GM21737 (cell line): ENCODE data around the gene NDRG3.
"Not testable (repeated sequence)": the region's sequence is repeated elsewhere in the genome, so short reads cannot be mapped to it uniquely, and the experiment has no call there.

Source experiments
- ATAC-seq: cut with Tn5 transposase; IDR thresholded peaks from one replicate; pipeline ENCODE4 v1.9.1; 2021; ENCODE audit warnings: mild to moderate bottlenecking, moderate library complexity; ENCODE audit not compliant: unreplicated experiment

NDRG3 gene

GRCh38 chr20:36646678-36647077 is 99.2 kb downstream of the NDRG3 start:
- no peak for ATAC-seq

GRCh38 chr20:36645998-36646397 is 99.9 kb downstream of the NDRG3 start, which contains the start of gene SLA2:
Gene SLA2, minus strand, starts transcription at chr20:36646196. Its CDS starts 4,861 bp downstream, at chr20:36641335.
- ATAC-seq, result no peak

GRCh38 chr20:36645353-36645752 is 100.5 kb downstream of the NDRG3 start:
- ATAC-seq, result no peak

- ATAC-seq, result no peak
Observed at GRCh38 chr20:36644706-36645095, 101.2 kb downstream of the NDRG3 start.

GRCh38 chr20:36644032-36644705 is 101.7 kb downstream of the NDRG3 start:
- ATAC-seq, result no peak

DNA sequence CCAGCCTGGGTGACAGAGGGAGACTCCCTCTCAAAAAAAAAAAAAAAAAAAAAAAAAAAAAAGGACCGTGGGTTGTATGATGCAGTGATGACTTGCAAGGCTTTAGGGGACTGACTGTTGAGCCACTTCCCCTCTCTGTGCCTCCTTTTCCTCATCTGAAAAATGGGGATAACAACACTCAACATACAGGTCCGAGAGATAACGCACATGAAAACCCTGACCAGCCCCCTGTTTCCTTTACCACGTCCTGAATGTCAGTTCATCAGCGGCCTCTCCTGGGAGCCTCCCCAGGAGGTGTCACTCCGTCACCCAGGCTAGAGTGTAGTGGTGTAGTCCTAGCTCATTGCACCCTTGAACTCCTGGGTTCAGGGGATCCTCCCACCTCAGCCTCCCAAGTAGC is 103.8 kb downstream of the NDRG3 start:
- no peak for ATAC-seq

DNA sequence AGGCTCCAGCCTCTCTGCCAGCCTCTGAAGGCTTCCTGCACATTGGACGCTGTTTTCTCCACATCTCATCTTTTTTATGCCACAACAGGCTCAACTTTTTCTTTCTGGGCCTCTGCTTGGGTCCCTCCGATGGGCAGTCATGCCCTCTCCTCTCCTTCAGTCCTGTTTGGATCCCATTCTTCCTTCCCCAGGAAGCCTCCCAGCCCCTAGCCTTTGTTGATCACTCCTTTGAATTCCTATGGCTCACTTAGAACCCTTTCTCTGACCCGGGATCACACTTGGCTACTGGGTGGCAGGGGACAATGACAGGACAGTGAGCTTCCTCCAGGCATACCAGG is 104.4 kb downstream of the NDRG3 start:
- no peak for ATAC-seq

DNA sequence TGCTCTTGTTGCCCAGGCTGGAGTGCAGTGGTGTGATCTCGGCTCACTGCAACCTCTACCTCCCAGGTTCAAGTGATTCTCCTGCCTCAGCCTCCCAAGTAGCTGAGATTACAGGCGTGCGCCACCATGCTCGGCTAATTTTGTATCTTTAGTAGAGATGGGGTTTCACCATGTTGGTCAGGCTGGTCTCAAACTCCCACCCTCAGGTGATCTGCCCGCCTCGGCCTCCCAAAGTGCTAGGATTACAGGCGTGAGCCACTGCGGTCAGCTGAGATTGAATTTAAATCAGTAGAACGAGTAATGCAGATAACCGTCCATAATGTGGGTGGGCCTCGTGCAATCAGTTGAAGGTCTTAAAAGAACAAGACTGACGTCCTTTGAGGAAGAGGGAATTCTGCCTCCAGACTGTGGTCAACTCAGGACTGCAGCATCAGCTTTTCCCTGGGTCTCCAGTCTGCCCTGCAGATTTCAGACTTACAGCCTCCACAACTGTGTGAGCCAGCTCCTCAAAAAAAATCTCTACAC is 107.0 kb downstream of the NDRG3 start:
- not testable (repeated sequence) for ATAC-seq

DNA sequence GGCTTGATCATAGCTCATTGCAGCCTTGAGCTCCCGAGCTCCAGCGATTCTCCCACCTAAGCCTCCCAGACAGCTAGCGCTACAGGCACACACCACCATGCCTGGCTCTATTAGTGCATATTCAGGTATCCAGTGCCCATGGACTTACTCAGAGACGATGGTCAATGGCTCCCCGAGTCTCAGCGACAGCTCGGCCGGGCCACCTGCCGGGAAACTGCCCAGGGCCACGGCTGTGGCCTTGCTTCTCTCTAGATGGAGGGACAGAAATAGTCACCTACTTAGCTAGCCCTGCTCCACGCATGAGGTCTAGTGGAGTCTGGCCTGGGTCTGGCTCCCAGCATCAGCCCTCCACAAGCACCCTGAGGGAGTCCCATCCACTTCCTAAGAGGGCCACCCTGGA is 111.5 kb downstream of the NDRG3 start:
- ATAC-seq, result no peak

GRCh38 chr20:36633285-36633772 is 112.6 kb downstream of the NDRG3 start:
- no peak for ATAC-seq

- no peak for ATAC-seq
Observed at GRCh38 chr20:36632487-36633284, 113.2 kb downstream of the NDRG3 start.

DNA sequence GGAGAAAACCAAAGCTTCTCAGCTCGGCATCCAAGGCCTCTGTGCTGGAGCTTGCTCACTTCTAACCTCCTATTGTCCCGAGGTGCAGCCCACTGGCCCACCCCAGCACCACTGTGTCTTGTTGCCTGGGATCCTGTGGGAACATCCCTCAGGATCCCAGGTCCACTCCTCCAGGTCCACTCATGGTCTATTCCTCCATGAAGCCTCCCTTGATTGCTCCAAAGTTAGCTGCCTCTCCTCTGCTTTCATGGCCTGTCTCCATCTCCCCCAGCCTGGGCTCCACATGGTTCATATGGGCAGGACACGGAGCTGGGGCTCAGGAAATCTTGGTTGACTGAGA is 113.8 kb downstream of the NDRG3 start:
- ATAC-seq, result no peak

DNA sequence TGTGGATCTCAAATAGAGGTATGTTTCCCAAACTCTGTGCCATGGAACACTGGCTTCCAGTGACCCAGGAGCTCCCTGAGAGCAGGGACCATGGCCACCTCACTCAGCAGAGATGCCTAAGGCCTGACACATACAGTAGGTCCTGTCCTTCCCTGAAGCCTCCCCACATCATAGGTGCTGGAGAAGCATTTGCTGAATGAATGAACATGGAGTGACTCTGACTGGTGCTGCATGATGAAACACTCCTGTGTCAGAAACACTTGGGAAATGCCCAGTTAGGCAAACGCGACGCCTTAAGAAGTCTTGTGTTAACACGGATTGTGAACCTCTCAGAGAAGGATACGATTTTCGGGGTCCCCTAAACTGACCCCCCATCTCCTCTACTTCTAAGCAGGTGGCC is 114.2 kb downstream of the NDRG3 start:
- ATAC-seq, result no peak

DNA sequence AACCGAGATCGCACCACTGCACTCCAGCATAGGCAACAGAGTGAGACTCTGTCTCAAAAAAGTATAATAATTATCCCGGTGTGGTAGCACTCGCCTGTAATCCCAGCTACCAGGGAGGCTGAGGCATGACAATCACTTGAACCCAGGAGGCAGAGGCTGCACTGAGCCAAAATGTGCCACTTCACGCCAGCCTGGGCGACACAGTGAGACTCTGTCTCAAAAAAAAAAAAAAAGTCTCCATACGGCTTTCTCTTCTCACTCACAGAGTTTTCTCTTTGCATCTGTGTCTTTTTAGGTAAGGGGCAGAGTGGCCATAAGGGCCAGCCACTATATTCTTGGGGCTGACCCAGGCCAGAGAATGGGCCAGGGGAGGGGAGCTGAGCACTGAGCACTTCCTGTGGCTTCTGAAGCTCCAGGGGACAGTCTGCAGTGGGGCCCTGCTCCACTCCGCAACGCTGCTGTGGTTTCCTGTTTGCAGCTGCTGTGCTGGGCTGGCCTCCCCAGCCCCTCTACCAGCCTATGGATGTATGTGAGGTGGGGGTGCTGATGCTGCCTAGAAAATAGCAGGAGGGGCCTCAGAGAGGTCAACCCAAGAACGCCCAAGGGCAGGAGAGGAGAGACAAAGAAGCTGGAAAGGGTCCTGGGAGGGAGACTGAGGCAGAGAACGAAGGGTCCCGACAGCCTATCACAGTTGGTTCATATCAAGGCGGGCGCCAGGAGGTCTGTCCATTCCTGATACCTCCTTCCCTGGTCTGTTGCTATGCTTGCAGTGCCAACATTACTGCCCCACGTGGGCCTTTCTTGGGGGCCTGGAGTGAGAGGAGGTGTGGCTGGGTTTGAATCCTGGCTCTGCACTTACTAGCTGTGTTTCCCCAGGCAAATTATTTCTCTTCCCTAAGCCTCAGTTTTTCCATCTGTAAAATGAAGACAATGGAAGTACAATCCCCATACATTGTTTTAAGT is 115.9 kb downstream of the NDRG3 start:
- no peak for ATAC-seq

DNA sequence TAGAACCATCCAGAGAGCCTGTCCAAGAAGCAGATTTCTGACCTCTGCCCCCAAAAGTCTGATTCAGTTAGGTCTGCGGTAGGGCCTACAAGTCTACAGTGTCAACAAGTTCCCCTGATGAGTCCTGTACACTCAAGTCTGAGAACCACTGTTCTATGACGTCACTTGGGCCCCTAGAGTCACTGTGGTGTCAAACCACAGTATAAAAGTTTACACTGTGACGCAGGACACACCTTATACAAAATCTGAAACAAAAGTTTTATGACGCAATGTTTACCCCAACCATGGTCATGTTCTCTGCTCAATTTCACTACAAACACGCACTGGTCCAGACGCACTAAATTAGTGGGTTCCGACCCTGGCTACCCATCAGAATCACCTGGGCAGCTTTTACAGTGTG is 117.8 kb downstream of the NDRG3 start:
- no peak for ATAC-seq

- no peak for ATAC-seq
Observed at GRCh38 chr20:36624944-36625324, 121.0 kb downstream of the NDRG3 start.

DNA sequence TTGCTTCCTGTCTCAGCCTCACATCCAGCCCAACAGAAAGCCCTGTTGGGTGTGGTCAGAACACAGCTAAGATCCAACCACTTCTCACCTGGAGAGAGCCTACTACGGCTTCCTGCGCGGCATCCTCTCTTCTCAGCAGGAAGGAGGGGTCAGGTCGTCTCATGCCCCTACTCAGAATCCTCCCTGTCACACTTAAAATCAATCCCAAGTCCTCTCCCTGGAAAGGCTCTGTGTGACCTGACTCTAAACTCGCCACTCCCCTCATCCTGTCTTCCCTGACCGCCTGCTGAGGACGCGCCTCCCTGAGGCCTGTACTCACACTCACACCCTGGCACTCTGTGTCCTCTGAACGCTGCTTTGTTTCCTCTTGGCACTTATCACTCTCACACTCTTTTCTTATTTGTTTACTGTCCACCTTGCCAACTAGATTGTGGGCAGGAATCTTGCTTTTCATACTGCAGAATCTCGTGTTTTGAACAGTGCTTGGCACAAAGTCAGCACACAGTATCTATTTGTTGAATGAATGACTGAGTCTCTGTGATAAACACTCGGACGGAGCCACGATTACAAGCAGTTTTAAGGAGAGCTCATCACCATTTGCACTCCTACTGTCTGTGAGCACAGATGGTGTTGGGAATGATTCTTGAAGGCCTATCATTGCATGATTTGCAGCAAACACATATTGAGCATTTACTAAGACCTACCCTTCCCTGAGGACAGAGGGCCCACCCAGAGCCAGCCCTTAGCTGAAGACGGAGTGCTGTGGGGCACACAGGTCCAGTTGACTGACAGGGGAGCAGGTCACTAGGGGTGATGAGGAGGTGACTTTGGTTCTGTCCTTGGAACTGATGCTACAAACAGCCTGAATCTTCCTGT is 121.6 kb downstream of the NDRG3 start:
- ATAC-seq, result no peak

DNA sequence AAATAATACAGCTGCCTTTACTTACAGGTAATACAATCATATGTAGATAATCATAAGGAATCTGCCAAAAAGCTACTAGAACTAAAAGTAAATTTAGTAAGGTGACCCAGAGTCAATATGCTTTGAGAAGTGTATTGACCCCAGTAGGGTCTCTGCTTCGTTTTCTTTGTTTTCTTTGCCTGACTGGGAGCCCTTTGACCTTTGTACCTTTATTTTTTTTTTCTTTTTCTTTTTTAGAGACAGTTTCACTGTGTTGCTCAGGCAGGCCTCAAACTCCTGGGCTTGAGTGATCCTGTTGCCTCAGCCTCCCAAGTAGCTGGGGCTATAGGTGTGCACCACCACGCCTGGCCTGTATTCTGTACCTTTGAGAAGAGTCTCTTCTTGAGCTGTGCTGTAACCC is 122.4 kb downstream of the NDRG3 start:
- ATAC-seq, result no peak

DNA sequence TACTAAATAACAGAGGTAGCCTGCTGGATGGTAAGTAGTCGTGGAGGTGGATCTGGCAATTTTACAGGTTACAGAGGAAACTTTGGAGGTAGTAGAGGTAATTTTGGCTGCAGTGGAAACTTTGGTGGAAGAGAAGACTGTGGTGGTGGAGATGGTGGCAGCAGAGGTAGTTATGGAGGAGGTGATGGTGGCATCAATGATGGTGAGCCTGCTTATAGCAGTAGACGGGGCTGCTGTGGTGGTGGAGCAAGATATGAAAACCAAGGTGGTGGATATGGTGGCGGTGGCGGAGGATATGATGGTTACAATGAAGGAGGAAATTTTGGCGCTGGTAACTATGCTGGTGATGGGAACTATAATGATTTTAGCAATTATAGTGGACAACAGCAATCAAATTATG is 125.0 kb downstream of the NDRG3 start:
- no peak for ATAC-seq
